HG02623 (cell line): ENCODE data around the gene CFAP47.
"Not testable (repeated sequence)": the region's sequence is repeated elsewhere in the genome, so short reads cannot be mapped to it uniquely, and the experiment has no call there.

Experiments
- ATAC-seq: cut with Tn5 transposase; IDR thresholded peaks from one replicate; pipeline ENCODE4 v1.9.1; 2021; ENCODE audit warnings: moderate library complexity; ENCODE audit not compliant: unreplicated experiment

The CFAP47 gene, protein sequence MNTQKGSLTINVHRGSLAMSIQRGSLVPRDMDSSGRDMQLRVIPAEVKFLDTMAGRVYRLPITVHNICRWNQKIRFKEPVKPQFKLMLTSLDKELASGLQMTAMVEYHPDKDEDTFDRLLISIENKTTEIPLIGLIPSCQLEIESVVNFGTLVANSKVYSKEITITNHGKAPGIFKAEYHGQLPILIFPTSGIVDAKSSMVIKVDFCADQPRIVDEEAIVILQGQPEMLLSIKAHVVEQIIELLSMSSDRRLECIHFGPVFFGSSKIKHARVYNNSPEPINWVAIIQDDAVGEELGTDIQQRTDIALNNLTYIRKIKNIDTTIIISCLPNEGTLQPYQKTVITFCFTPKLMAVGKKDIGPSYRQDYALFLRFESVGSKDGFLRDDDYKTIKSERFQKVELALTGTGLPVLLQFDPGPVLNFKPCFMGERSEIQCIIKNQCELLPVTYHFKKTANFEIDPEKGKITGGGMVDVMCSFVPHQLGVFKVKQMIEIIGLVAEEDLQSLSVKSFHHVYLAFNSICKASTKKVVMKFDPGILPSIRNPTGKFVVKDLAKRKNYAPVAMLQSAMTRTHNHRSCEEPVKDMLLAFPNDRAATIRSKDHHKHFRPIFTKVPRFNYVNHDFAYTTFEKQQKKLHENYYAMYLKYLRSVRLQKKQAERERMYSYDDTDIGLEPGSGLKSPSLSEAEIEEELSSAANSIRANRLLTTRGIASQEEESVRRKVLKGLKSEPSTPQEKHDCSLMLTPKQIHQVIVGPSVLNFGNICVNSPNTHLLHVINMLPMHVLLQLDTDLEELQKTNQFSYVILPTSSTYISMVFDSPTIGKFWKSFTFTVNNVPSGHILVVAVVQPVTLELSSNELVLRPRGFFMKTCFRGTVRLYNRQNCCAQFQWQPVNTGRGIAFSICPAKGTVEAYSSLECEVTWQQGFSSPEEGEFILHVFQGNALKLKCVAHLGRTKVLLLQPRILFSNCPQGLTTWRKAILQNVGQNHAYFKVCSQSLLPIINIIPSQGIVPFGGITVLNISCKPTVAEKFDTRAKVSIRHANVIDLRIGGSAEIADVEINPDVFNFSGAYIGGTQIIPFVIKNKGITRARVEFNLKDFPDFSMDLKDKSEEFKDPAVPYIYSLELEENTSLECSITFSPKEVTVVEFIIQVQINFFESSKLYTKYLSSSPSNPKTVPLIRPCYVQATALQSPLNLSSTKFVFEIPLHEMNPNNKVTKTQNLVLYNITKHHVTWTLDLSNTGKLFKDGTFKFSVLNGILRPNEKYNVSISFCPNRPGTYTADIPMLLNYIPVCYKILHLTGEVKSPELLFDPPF (N-terminal part only)

DNA sequence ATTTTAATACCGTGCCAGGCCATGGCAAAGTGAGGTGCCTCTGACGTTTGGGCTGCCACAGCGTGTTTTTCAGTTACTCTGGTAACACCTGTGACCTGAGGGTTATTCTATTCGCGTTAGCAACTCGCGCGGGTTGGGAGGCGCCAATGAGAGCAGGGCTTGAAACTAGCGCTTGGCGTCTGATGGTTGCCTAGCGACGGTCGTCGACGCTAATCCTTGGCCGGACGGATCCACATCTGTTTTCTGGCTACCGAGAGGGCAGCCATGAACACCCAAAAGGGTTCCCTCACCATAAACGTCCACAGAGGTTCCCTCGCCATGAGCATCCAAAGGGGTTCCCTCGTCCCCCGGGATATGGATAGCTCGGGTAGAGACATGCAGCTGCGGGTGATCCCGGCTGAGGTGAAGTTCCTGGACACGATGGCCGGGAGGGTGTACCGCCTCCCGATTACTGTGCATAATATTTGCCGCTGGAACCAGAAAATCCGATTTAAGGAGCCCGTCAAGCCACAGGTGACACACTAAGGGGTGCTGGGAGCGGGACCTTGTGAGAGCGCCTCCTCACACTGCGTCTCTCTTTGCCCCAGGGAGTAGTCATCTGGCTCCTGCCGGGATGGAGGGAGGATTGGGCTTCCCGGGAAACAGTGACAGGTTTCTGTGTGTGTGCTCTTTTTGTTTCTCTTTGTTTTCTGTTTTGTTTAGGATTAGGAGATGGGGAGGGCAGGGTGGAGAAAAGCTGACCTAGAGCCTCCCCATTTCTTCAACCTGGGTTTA, at the start of gene CFAP47:
Gene CFAP47, plus strand, starts transcription at position 199 of the 774 bp plus-strand sequence. Its CDS starts 66 bp downstream, at position 265.
- ATAC-seq = no peak

DNA sequence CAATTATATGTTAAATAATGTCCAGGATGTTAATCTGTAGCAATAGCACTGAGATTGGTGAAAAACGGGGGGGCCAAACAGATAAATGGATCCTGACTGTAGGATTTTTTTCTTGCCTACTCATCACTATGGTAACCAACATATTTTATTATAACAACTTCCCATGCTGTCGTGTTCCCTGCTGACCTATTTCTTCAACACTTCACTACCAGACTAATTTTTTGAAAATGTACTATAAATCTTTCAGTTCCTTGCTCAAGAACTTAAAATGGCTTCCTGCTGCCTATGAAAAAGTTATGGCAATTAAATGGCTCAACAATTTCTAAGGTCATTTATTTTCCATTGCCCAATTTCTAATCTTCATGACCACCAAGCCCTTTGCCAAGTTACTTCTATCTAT, 38.9 kb upstream of the CFAP47 start:
- no peak for ATAC-seq

GRCh38 chrX:35886135-35886534, 33.4 kb upstream of the CFAP47 start:
- ATAC-seq = no peak

- ATAC-seq = no peak
These were observed 28.8 kb upstream of the CFAP47 start for GRCh38 chrX:35890699-35891098.

GRCh38 chrX:35986816-35987215, 67.3 kb downstream of the CFAP47 start:
- not testable (repeated sequence) for ATAC-seq

- ATAC-seq = no peak
These were observed 87.7 kb downstream of the CFAP47 start for GRCh38 chrX:36007207-36007606.

DNA sequence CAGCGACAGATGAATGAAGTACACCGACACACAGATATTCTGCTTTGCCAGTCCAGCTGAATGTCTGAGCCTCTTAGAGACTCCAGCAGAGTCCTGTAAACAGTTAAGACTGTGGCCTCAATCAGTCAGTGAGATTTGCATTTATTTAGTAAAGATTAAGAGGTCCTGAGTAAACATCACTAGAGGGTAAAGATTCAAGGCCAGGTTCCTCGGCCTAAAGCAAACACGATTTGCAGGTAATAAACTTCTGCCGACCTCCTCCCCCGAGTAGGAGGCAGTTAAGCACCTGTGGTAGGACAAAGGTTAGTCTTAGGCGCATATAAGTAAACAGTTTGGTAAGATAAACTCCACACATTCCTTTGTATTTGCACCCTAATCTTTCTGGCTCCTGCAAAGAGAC, 99.6 kb downstream of the CFAP47 start:
- ATAC-seq = no peak

- ATAC-seq = no peak
These were observed 116.0 kb downstream of the CFAP47 start for GRCh38 chrX:36035550-36035949.

- ATAC-seq = no peak
These were observed 143.2 kb downstream of the CFAP47 start for GRCh38 chrX:36062778-36063177.

GRCh38 chrX:36071061-36071460, 151.5 kb downstream of the CFAP47 start:
- ATAC-seq = no peak

GRCh38 chrX:36075009-36075408, 155.5 kb downstream of the CFAP47 start:
- ATAC-seq = not testable (repeated sequence)

GRCh38 chrX:36083256-36083655, 163.7 kb downstream of the CFAP47 start:
- no peak for ATAC-seq

GRCh38 chrX:36087366-36087765, 167.8 kb downstream of the CFAP47 start:
- no peak for ATAC-seq

DNA sequence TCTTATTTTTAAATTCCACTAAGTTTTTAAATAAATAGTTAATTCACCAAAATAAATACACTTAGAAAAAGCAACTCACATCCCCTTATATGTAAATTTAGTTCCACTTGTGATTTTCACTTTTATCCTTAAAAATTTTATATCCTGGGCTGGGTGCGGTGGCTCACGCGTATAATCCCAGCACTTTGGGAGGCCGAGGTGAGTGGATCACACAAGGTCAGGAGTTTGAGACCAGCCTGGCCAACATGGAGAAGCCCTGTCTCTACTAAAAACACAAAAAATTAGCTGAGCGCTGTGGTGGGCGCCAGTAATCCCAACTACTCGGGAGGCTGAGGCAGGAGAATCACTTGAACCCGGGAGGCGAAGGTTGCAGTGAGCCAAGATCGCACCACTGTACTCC, 169.4 kb downstream of the CFAP47 start:
- not testable (repeated sequence) for ATAC-seq

GRCh38 chrX:36102425-36102824, 182.9 kb downstream of the CFAP47 start:
- no peak for ATAC-seq

GRCh38 chrX:36116222-36116621, 196.7 kb downstream of the CFAP47 start:
- no peak for ATAC-seq

- ATAC-seq = no peak
These were observed 239.7 kb downstream of the CFAP47 start for GRCh38 chrX:36159254-36159653.

- no peak for ATAC-seq
These were observed 240.5 kb downstream of the CFAP47 start for GRCh38 chrX:36160081-36160480.

DNA sequence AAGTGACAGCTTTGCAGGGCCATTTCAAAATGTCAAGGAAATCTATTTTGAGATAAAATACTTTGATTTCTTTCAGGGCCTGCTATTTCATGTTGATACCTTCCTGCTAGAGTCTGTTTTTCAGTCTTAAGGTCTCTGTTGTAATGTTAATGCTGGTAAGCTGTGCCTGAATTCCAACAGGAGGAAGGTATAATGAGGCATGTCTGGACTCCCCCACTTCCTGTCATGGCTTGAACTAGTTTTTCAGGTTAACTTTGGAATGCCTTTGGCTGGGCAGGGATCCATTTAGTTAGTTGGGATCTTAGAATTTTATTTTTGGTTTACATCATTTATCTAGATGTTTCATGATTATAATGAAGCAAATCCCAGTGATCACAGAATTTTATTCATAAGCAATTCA, 279.0 kb downstream of the CFAP47 start:
- no peak for ATAC-seq

- no peak for ATAC-seq
These were observed 280.4 kb downstream of the CFAP47 start for GRCh38 chrX:36199928-36200327.
